ENCODE measurements around the gene FAM76A.
A peak's percentile ranks its signal among the peaks of the same experiment; 100 is the strongest.

The FAM76A gene

GRCh38 chr1:27778056-27778455 is 52.3 kb downstream of the FAM76A start:
- Histone ChIP-seq H3K27ac (peak overlapping the region; percentile 39), H3K4me3 (ENCODE audit: low read depth, low read length) (no peak overlapping the region), H3K9me3 (ENCODE audit: severe bottlenecking) (no peaks in the 10 kb centered on the region), H3K36me3 (peaks cover 5% of the 10 kb centered on the region; the same call in 1 of the 2 replicates), H3K27me3 (ENCODE audit: insufficient read depth, low read depth, severe bottlenecking) (no peaks in the 10 kb centered on the region)
- no peak for TF ChIP-seq CTCF (IDR thresholded peaks at IDR 0.05; ENCODE audit: low read depth, low read length)
- no peak for DNase-seq

- TF ChIP-seq CTCF (IDR thresholded peaks at IDR 0.05; ENCODE audit: low read depth, low read length), result no peak
- Histone ChIP-seq H3K27ac (no peak overlapping the region), H3K36me3 (peaks cover 5% of the 10 kb centered on the region; the same call in 1 of the 2 replicates), H3K4me3 (ENCODE audit: low read depth, low read length) (no peak overlapping the region), H3K27me3 (ENCODE audit: insufficient read depth, low read depth, severe bottlenecking) (no peaks in the 10 kb centered on the region), H3K9me3 (ENCODE audit: severe bottlenecking) (no peaks in the 10 kb centered on the region)
- DNase-seq, result no peak
These were observed 53.4 kb downstream of the FAM76A start for GRCh38 chr1:27779122-27779521.

- Histone ChIP-seq H3K4me3 (ENCODE audit: low read depth, low read length) (no peak overlapping the region), H3K27ac (no peak overlapping the region), H3K27me3 (ENCODE audit: insufficient read depth, low read depth, severe bottlenecking) (no peaks in the 10 kb centered on the region), H3K36me3 (no peaks in the 10 kb centered on the region), H3K9me3 (ENCODE audit: severe bottlenecking) (no peaks in the 10 kb centered on the region)
- DNase-seq, result no peak
- no peak for TF ChIP-seq CTCF (IDR thresholded peaks at IDR 0.05; ENCODE audit: low read depth, low read length)
These were observed 57.2 kb downstream of the FAM76A start for GRCh38 chr1:27782950-27783349.

DNA sequence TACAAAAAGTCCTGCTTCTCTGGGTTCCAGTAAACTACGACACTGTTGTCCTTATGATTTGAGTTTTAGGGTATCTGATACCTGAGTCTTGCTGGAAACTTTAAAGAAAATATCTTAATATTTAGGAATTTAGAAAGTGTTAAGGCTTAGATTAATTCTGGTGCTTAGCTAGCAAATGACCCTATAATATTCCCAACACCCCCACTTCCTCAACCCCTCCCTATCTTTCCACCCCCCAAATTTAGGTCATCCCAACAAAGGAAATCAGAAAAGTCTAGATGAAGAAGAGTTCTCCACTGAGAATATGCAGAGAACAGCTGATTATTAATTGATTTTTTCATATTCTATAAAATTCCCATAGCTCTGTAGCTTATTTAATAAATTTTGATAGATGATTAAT is 58.9 kb downstream of the FAM76A start:
- no peak for TF ChIP-seq CTCF (IDR thresholded peaks at IDR 0.05; ENCODE audit: low read depth, low read length)
- Histone ChIP-seq H3K27me3 (ENCODE audit: insufficient read depth, low read depth, severe bottlenecking) (no peaks in the 10 kb centered on the region), H3K9me3 (ENCODE audit: severe bottlenecking) (no peaks in the 10 kb centered on the region), H3K36me3 (peaks cover under 1% of the 10 kb centered on the region; the same call in 1 of the 2 replicates), H3K27ac (no peak overlapping the region), H3K4me3 (ENCODE audit: low read depth, low read length) (no peak overlapping the region)
- DNase-seq, result no peak

- Histone ChIP-seq H3K27me3 (ENCODE audit: insufficient read depth, low read depth, severe bottlenecking) (no peaks in the 10 kb centered on the region), H3K27ac (no peak overlapping the region)
- TF ChIP-seq CTCF (IDR thresholded peaks at IDR 0.05; ENCODE audit: low read depth, low read length), result no peak
These were observed 60.2 kb downstream of the FAM76A start for GRCh38 chr1:27785781-27786455.

GRCh38 chr1:27787895-27788294 is 62.1 kb downstream of the FAM76A start:
- DNase-seq, result no peak

More at GRCh38 chr1:27785781-27786455, 60.2 kb downstream of the FAM76A start:
- no peak for DNase-seq
- H3K9me3 ChIP-seq (ENCODE audit: severe bottlenecking), result no peaks in the 10 kb centered on the region
- H3K4me3 ChIP-seq (ENCODE audit: low read depth, low read length), result no peak overlapping the region
- peaks cover 12% of the 10 kb centered on the region for H3K36me3 ChIP-seq

More at GRCh38 chr1:27787895-27788294, 62.1 kb downstream of the FAM76A start:
- H3K4me3 ChIP-seq (ENCODE audit: low read depth, low read length), result no peak overlapping the region
- no peaks in the 10 kb centered on the region for H3K9me3 ChIP-seq (ENCODE audit: severe bottlenecking)
- no peaks in the 10 kb centered on the region for H3K27me3 ChIP-seq (ENCODE audit: insufficient read depth, low read depth, severe bottlenecking)
- TF ChIP-seq CTCF (IDR thresholded peaks at IDR 0.05; ENCODE audit: low read depth, low read length), result no peak
- no peak overlapping the region for H3K27ac ChIP-seq
- H3K36me3 ChIP-seq, result peaks cover 19% of the 10 kb centered on the region
